Measurements from ENCODE around the gene IL4. TPM values are rescaled to one million over a fixed set of nuclear protein-coding genes. Genes with fewer than 3 reads are reported as not detected.

The IL4 gene
- total and polyA plus RNA-seq, 2 donors (not counting 3 experiments of a cell fraction or from before 2014, with no cell fraction given): not detected

DNA sequence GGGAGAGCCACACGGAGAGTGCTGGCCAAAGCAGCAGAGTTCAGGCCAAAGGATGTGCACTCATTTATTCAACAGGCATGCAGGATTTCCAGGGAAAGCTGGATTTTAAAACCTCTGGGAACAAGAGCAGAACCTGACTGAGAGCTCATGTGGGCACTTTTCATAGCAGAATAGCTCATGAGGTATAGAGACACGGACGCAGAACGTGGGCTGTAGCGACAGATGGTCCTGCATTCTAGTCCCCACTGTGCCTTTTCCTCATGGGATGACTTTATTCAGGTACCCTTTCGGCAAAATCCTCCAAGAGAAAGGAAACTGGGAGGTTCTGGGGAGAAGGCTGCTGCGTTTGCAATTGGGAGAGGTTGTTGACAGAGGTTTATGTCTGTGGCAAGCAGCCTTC, 5.4 kb downstream of the IL4 start:
- CTCF ChIA-PET: interaction anchor here (1.0 kb wide), 1 partner anchor 49 kb away, joined by 3 read pairs; no protein-coding TSS in a partner anchor
- intact Hi-C loops (cut with micrococcal nuclease): no loop called here
- dilution Hi-C loops (cut with MboI; ENCODE audit: extremely low pct_ligation_motif_present, low sequenced_read_pairs): no loop called here
- Histone ChIP-seq H3K4me2 (ENCODE audit: insufficient read depth, low read length) (no peak overlapping the region), H3K9me3 (replicated peaks; ENCODE audit: control insufficient read depth, insufficient read depth, low read length) (no peaks in the 10 kb centered on the region), H3K9me1 (replicated peaks; ENCODE audit: control insufficient read depth, extremely low read depth, insufficient read depth, low read length) (no peaks in the 10 kb centered on the region), H3K79me2 (ENCODE audit: control insufficient read depth, insufficient read depth, low read length) (no peaks in the 10 kb centered on the region), H2AFZ (ENCODE audit: low read depth, low read length) (no peak overlapping the region), H3K4me1 (ENCODE audit: control insufficient read depth, extremely low read depth, insufficient read depth, low read length) (peaks cover 12% of the 10 kb centered on the region), H3K27me3 (ENCODE audit: control insufficient read depth in 2 of 2, insufficient read depth in 2 of 2, low read length in 2 of 2) (no peaks in the 10 kb centered on the region), H3K27ac (ENCODE audit: insufficient read depth, low read depth, low read length) (no peak overlapping the region), H4K20me1 (replicated peaks; ENCODE audit: control insufficient read depth, extremely low read depth, insufficient read depth, low read length) (no peaks in the 10 kb centered on the region), H3K36me3 (ENCODE audit: control insufficient read depth in 2 of 2, extremely low read depth in 1 of 2, insufficient read depth in 2 of 2, low read length in 2 of 2) (no peaks in the 10 kb centered on the region), H3K9ac (replicated peaks; ENCODE audit: extremely low read depth, insufficient read depth, low read length) (no peak overlapping the region), H3K4me3 (replicated peaks in 1 of 3; ENCODE audit: insufficient read depth in 1 of 3, low read depth in 1 of 3, low read length in 3 of 3) (no peak overlapping the region)
- no peak for DNase-seq (ENCODE audit: low read depth, low spot score)
- TF ChIP-seq, protein P1, sequence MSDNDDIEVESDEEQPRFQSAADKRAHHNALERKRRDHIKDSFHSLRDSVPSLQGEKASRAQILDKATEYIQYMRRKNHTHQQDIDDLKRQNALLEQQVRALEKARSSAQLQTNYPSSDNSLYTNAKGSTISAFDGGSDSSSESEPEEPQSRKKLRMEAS (IDR thresholded peaks at IDR 0.05; ENCODE audit: insufficient read depth, insufficient read length): no peak
- no peak for TF ChIP-seq JUN (IDR thresholded peaks at IDR 0.05; ENCODE audit: borderline replicate concordance, insufficient read depth, insufficient read length, low read depth)
- no peak for TF ChIP-seq GATA2 (IDR thresholded peaks at IDR 0.05; ENCODE audit: insufficient read depth, insufficient read length, low read depth, low read length)
- TF ChIP-seq MYC (IDR thresholded peaks at IDR 0.05; ENCODE audit: low read depth, low read length): no peak
- TF ChIP-seq POLR2A (IDR thresholded peaks at IDR 0.05; ENCODE audit: low read depth, low read length): no peak
- BruUV-seq (replicated peaks): no TSS peak
- FAIRE-seq: no peak
- POLR2A ChIA-PET: no interaction called here

DNA sequence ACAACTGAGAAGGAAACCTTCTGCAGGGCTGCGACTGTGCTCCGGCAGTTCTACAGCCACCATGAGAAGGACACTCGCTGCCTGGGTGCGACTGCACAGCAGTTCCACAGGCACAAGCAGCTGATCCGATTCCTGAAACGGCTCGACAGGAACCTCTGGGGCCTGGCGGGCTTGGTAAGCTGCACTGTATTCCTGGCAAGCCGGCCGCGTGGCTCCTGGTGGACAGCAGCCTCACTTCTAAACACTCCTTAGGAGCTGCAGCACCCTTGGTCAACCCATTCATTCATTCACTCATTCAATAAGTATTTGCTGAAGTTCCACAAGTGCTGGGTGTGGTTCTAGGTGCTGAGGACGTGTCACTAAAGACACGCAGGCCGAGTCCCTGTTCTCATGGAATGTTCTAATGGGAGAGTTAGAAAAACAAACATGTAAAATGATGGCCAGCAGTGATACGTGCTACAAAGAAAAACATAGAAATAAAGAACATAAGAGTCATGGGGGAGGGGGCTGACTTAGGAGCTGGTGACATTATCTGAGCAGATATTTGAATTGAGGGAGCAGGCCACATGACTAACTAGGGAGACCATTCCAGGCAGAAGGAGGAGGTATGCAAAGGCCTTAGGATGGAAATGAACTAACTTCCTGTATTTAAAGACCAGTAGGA, 6.1 kb downstream of the IL4 start:
- Histone ChIP-seq H3K36me3 (ENCODE audit: control insufficient read depth in 2 of 2, extremely low read depth in 1 of 2, insufficient read depth in 2 of 2, low read length in 2 of 2) (no peaks in the 10 kb centered on the region), H2AFZ (ENCODE audit: low read depth, low read length) (peak overlapping the region; percentile 54), H3K4me1 (ENCODE audit: control insufficient read depth, extremely low read depth, insufficient read depth, low read length) (peaks cover 7% of the 10 kb centered on the region), H3K9ac (replicated peaks; ENCODE audit: extremely low read depth, insufficient read depth, low read length) (no peak overlapping the region), H3K9me1 (replicated peaks; ENCODE audit: control insufficient read depth, extremely low read depth, insufficient read depth, low read length) (no peaks in the 10 kb centered on the region), H3K4me2 (ENCODE audit: insufficient read depth, low read length) (no peak overlapping the region), H4K20me1 (replicated peaks; ENCODE audit: control insufficient read depth, extremely low read depth, insufficient read depth, low read length) (no peaks in the 10 kb centered on the region), H3K27me3 (ENCODE audit: control insufficient read depth in 2 of 2, insufficient read depth in 2 of 2, low read length in 2 of 2) (no peaks in the 10 kb centered on the region), H3K4me3 (replicated peaks in 1 of 3; ENCODE audit: insufficient read depth in 1 of 3, low read depth in 1 of 3, low read length in 3 of 3) (no peak overlapping the region), H3K79me2 (ENCODE audit: control insufficient read depth, insufficient read depth, low read length) (no peaks in the 10 kb centered on the region), H3K27ac (ENCODE audit: insufficient read depth, low read depth, low read length) (no peak overlapping the region), H3K9me3 (replicated peaks; ENCODE audit: control insufficient read depth, insufficient read depth, low read length) (no peaks in the 10 kb centered on the region)
- BruUV-seq (replicated peaks): no TSS peak
- dilution Hi-C loops (cut with MboI; ENCODE audit: extremely low pct_ligation_motif_present, low sequenced_read_pairs): no loop called here
- ChIA-PET POLR2A (no interaction called here), CTCF (interaction anchor here (0.6 kb wide), 1 partner anchor 333 kb away, joined by 3 read pairs; no protein-coding TSS in a partner anchor)
- intact Hi-C loops (cut with micrococcal nuclease): no loop called here
- TF ChIP-seq POLR2A (IDR thresholded peaks at IDR 0.05; ENCODE audit: low read depth, low read length) (no peak), EZH2 (IDR thresholded peaks at IDR 0.05; ENCODE audit: borderline replicate concordance, low read depth, low read length, severe bottlenecking) (no peak), FOS (IDR thresholded peaks at IDR 0.05; ENCODE audit: borderline replicate concordance, insufficient read depth, low read length) (no peak), MYC (IDR thresholded peaks at IDR 0.05; ENCODE audit: low read depth, low read length) (no peak), GATA2 (IDR thresholded peaks at IDR 0.05; ENCODE audit: insufficient read depth, insufficient read length, low read depth, low read length) (no peak), JUN (IDR thresholded peaks at IDR 0.05; ENCODE audit: borderline replicate concordance, insufficient read depth, insufficient read length, low read depth) (no peak), POLR2AphosphoS5 (IDR thresholded peaks at IDR 0.05; ENCODE audit: insufficient read depth, low read depth, low read length) (no peak)
- TF ChIP-seq, protein P1 (IDR thresholded peaks at IDR 0.05; ENCODE audit: insufficient read depth, insufficient read length): no peak
- TF ChIP-seq, protein P2, sequence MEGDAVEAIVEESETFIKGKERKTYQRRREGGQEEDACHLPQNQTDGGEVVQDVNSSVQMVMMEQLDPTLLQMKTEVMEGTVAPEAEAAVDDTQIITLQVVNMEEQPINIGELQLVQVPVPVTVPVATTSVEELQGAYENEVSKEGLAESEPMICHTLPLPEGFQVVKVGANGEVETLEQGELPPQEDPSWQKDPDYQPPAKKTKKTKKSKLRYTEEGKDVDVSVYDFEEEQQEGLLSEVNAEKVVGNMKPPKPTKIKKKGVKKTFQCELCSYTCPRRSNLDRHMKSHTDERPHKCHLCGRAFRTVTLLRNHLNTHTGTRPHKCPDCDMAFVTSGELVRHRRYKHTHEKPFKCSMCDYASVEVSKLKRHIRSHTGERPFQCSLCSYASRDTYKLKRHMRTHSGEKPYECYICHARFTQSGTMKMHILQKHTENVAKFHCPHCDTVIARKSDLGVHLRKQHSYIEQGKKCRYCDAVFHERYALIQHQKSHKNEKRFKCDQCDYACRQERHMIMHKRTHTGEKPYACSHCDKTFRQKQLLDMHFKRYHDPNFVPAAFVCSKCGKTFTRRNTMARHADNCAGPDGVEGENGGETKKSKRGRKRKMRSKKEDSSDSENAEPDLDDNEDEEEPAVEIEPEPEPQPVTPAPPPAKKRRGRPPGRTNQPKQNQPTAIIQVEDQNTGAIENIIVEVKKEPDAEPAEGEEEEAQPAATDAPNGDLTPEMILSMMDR (IDR thresholded peaks at IDR 0.05; ENCODE audit: extremely low read depth in 1 of 2, insufficient read depth in 1 of 2, low read depth in 1 of 2, low read length in 2 of 2): no peak
- DNase-seq (ENCODE audit: low read depth, low spot score) (no peak), FAIRE-seq (no peak)
